HEK293 (cell line): ENCODE results near the gene TWIST2.

Source experiments
- CTCF ChIA-PET: fragments of 350-600 bp; formaldehyde crosslinking; extraction: SDS; loops from one replicate; lab custom pipeline; 2021; ENCODE audit warnings: antibody characterized with exemption; lab: Yijun Ruan, JAX
- POLR2A ChIA-PET: fragments of 300-600 bp; formaldehyde crosslinking; extraction: SDS; loops from one replicate; lab custom pipeline; 2020; ENCODE audit warnings: antibody characterized with exemption, inconsistent platforms; lab: Yijun Ruan, JAX
- H3K27ac ChIP-seq: fragments of 200-500 bp; sonication (Bioruptor generic); 2 replicates; pipeline ENCODE4 v1.5.1; 2014; ENCODE audit warnings: low read depth, low read length, control low read depth, inconsistent platforms; ENCODE audit errors: extremely low read depth
- H3K36me3 ChIP-seq, 2 experiments: fragments of 200-500 bp in 1 of 2; sonication (Bioruptor generic) in 1 of 2; 1 replicate in 1 of 2; 2 replicates in 1 of 2; pipeline ENCODE4 v1.5.1; 2014 to 2017; ENCODE audit warnings: inconsistent platforms in 2 of 2, low read length in 2 of 2; ENCODE audit not compliant: control insufficient read depth in 2 of 2, insufficient read depth in 1 of 2
- H3K4me1 ChIP-seq: fragments of 200-500 bp; sonication (Bioruptor generic); 2 replicates; pipeline ENCODE4 v1.5.1; 2014; ENCODE audit warnings: mild to moderate bottlenecking, low read length, inconsistent platforms; ENCODE audit not compliant: control insufficient read depth, insufficient read depth
- H3K4me3 ChIP-seq: 2 replicates; pipeline ENCODE4 v1.5.1; 2011; ENCODE audit warnings: low read depth, mild to moderate bottlenecking, control low read depth, low read length, moderate library complexity
- H3K9me3 ChIP-seq: fragments of 200-500 bp; sonication (Bioruptor generic); 2 replicates; pipeline ENCODE4 v1.5.1; 2014; ENCODE audit warnings: low read depth, low read length, inconsistent platforms; ENCODE audit not compliant: control insufficient read depth, insufficient read depth
- EGR2 ChIP-seq: fragments of 450-650 bp; formaldehyde crosslinking; IDR thresholded peaks from 2 replicates; pipeline ENCODE4 v1.5.1; 2016; ENCODE audit warnings: low read depth, missing biosample characterization, missing genetic modification characterization
- MYNN ChIP-seq: fragments of 450-650 bp; formaldehyde crosslinking; IDR thresholded peaks from 2 replicates; pipeline ENCODE4 v1.5.1; 2016; ENCODE audit warnings: missing biosample characterization, missing genetic modification characterization, borderline replicate concordance
- OVOL3 ChIP-seq: fragments of 450-650 bp; formaldehyde crosslinking; IDR thresholded peaks from 2 replicates; pipeline ENCODE4 v1.5.1; 2016; ENCODE audit warnings: missing biosample characterization, missing genetic modification characterization
- RBAK ChIP-seq: fragments of 450-650 bp; formaldehyde crosslinking; IDR thresholded peaks from 2 replicates; pipeline ENCODE4 v1.5.1; 2016; ENCODE audit warnings: missing biosample characterization, missing genetic modification characterization
- WT1 ChIP-seq: fragments of 450-650 bp; formaldehyde crosslinking; IDR thresholded peaks from 2 replicates; pipeline ENCODE4 v1.5.1; 2016; ENCODE audit warnings: missing biosample characterization, missing genetic modification characterization
- ZEB2 ChIP-seq: fragments of 450-650 bp; formaldehyde crosslinking; IDR thresholded peaks from 2 replicates; pipeline ENCODE4 v1.5.1; 2016; ENCODE audit warnings: missing biosample characterization, missing genetic modification characterization
- ZFHX2 ChIP-seq: fragments of 450-650 bp; formaldehyde crosslinking; conservative IDR thresholded peaks from 2 replicates; pipeline ENCODE4 v1.5.1; 2016; ENCODE audit warnings: missing biosample characterization, missing genetic modification characterization
- ZNF114 ChIP-seq: fragments of 450-650 bp; formaldehyde crosslinking; IDR thresholded peaks from 2 replicates; pipeline ENCODE4 v1.5.0; 2017; ENCODE audit warnings: missing biosample characterization, missing genetic modification characterization
- ZNF155 ChIP-seq: fragments of 450-650 bp; formaldehyde crosslinking; IDR thresholded peaks from 2 replicates; pipeline ENCODE4 v1.5.1; 2016; ENCODE audit warnings: missing biosample characterization, missing genetic modification characterization
- ZNF311 ChIP-seq: fragments of 450-650 bp; formaldehyde crosslinking; IDR thresholded peaks from 2 replicates; pipeline ENCODE4 v1.5.1; 2017; ENCODE audit warnings: missing biosample characterization, missing genetic modification characterization, borderline replicate concordance
- ZNF350 ChIP-seq: fragments of 450-650 bp; formaldehyde crosslinking; IDR thresholded peaks from 2 replicates; pipeline ENCODE4 v1.5.0; 2017; ENCODE audit warnings: missing biosample characterization, mild to moderate bottlenecking, missing genetic modification characterization
- ZNF366 ChIP-seq: fragments of 450-650 bp; formaldehyde crosslinking; conservative IDR thresholded peaks from 2 replicates; pipeline ENCODE4 v1.5.1; 2016; ENCODE audit warnings: missing biosample characterization, missing genetic modification characterization
- ZNF416 ChIP-seq: fragments of 450-650 bp; formaldehyde crosslinking; IDR thresholded peaks from 2 replicates; pipeline ENCODE4 v1.5.1; 2016; ENCODE audit warnings: missing biosample characterization, missing genetic modification characterization
- ZNF521 ChIP-seq: fragments of 450-650 bp; formaldehyde crosslinking; IDR thresholded peaks from 2 replicates; pipeline ENCODE4 v1.5.1; 2017; ENCODE audit warnings: missing biosample characterization, mild to moderate bottlenecking, missing genetic modification characterization
- ZNF560 ChIP-seq: fragments of 450-650 bp; formaldehyde crosslinking; IDR thresholded peaks from 2 replicates; pipeline ENCODE4 v1.5.1; 2017; ENCODE audit warnings: missing biosample characterization, missing genetic modification characterization, borderline replicate concordance
- ZNF654 ChIP-seq: fragments of 450-650 bp; formaldehyde crosslinking; IDR thresholded peaks from 2 replicates; pipeline ENCODE4 v1.5.1; 2016; ENCODE audit warnings: low read depth, missing biosample characterization, missing genetic modification characterization
- TF ChIP-seq, protein P1 (sequence below): fragments of 450-650 bp; formaldehyde crosslinking; optimal IDR thresholded peaks from 2 replicates; pipeline ENCODE3; 2016; ENCODE audit warnings: missing biosample characterization, mild to moderate bottlenecking, missing genetic modification characterization
- TF ChIP-seq, protein P2 (sequence below): fragments of 450-650 bp; formaldehyde crosslinking; IDR thresholded peaks from 2 replicates; pipeline ENCODE4 v1.5.1; 2017; ENCODE audit warnings: missing biosample characterization, missing genetic modification characterization

TWIST2 gene

DNA sequence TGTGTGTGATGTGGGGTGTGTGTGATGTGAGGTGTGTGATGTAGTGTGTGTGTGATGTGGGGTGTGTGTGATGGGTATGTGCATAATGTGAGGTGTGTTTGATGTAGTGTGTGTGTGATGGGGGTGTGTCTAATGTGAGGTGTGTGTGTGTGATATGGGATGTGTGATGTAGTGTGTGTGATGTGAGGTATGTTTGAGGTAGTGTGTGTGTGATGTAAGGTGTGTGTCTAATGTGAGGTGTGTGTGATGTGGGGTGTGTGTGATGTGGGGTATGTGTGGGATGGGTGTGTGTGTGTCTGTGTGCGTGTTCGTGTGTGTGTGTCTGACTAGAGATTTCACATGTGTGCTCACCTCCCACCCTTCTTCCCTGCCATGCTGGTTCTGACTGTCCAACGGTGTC is 56.3 kb downstream of the TWIST2 start (continued):
- TF ChIP-seq ZNF654 (tag by site-specific recombination) = no peak
- TF ChIP-seq ZNF155 (tag by site-specific recombination) = no peak
- TF ChIP-seq, protein P1, sequence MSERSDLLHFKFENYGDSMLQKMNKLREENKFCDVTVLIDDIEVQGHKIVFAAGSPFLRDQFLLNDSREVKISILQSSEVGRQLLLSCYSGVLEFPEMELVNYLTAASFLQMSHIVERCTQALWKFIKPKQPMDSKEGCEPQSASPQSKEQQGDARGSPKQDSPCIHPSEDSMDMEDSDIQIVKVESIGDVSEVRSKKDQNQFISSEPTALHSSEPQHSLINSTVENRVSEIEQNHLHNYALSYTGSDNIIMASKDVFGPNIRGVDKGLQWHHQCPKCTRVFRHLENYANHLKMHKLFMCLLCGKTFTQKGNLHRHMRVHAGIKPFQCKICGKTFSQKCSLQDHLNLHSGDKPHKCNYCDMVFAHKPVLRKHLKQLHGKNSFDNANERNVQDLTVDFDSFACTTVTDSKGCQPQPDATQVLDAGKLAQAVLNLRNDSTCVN = no peak

DNA sequence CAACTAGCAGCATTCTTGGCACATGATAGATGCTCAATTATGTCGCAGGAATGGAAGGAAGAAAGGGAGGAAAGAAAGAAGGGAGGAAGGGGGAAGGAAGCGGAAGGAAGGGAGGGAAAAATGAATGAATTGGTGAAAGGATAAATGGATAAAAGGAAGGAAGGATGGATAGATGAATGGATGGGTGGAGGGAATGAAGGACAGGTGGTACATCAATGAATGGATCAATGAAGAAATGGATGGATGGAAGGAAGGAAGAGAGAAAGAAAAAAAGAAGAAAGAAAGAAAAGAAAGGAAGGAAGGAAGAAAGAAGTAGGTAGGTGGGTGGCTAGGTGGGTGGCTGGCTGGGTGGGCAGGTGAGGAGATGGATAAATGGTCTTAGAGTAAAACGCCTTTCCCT is 56.8 kb downstream of the TWIST2 start:
- H3K36me3 ChIP-seq = no peaks in the 10 kb centered on the region; a peak in 1 of 3 replicates
- CTCF ChIA-PET = no interaction called here
- H3K4me1 ChIP-seq = no peaks in the 10 kb centered on the region
- TF ChIP-seq WT1 (tag by site-specific recombination) (no peak), ZNF114 (tag by site-specific recombination) (no peak), ZNF366 (tag by site-specific recombination) (peak; percentile 96)
- no peaks in the 10 kb centered on the region for H3K9me3 ChIP-seq
- no peak overlapping the region for H3K4me3 ChIP-seq
- POLR2A ChIA-PET = no interaction called here
- H3K27ac ChIP-seq = no peak overlapping the region

DNA sequence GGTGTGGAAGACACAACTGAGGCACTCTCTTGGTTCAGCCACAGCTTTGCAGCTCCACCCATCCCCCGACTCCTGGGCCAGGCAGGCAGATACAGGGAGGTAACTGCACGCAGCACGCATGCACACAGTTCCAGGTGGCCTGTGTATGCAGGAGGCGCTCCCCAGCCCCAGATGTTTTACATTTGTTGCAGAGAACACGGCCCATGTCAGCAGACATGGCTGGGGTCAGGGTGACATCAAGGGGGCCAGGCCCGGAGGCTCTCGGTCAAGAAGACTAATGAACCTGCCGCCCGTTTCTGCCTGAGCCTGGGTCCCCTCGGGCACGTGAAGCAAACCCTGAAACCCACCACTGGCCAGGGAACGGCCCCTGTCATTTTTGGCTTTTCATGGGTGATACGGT is 57.3 kb downstream of the TWIST2 start:
- Histone ChIP-seq H3K4me3 (no peak overlapping the region), H3K36me3 (no peaks in the 10 kb centered on the region; a peak in 1 of 3 replicates), H3K27ac (no peak overlapping the region), H3K9me3 (no peaks in the 10 kb centered on the region), H3K4me1 (no peaks in the 10 kb centered on the region)
- no peak for TF ChIP-seq ZNF416 (tag by site-specific recombination)
- TF ChIP-seq RBAK (tag by site-specific recombination) = no peak
- no peak for TF ChIP-seq ZNF311 (tag by site-specific recombination)
- POLR2A ChIA-PET = no interaction called here
- CTCF ChIA-PET = no interaction called here

DNA sequence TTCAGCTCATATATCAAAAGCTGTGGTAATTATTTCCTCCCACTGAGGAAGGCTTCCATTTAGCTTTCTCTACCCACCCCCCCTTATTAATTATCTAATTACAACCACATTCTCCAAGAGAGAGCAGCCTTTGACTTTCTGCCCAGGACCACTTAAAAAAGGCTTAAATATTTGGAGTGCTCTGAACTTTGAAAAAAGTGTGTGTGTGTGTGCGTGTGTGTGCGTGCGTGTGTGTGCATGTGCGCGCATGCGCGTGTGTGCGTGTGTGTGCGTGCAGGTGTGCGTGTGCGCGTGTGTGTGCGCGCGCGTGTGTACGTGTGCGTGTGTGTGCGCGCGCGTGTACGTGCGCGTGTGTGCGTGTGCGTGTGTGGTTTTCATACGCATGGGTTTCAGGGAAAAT is 57.8 kb downstream of the TWIST2 start:
- POLR2A ChIA-PET = no interaction called here
- H3K4me1 ChIP-seq = no peaks in the 10 kb centered on the region
- no peaks in the 10 kb centered on the region; a peak in 1 of 3 replicates for H3K36me3 ChIP-seq
- H3K4me3 ChIP-seq = no peak overlapping the region
- H3K27ac ChIP-seq = no peak overlapping the region
- TF ChIP-seq, protein P2, sequence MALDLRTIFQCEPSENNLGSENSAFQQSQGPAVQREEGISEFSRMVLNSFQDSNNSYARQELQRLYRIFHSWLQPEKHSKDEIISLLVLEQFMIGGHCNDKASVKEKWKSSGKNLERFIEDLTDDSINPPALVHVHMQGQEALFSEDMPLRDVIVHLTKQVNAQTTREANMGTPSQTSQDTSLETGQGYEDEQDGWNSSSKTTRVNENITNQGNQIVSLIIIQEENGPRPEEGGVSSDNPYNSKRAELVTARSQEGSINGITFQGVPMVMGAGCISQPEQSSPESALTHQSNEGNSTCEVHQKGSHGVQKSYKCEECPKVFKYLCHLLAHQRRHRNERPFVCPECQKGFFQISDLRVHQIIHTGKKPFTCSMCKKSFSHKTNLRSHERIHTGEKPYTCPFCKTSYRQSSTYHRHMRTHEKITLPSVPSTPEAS (tag by site-specific recombination) = peak; percentile 34; the same call in 1 of the 2 replicates
- no peak for TF ChIP-seq ZEB2 (tag by site-specific recombination)
- CTCF ChIA-PET = no interaction called here
- H3K9me3 ChIP-seq = no peaks in the 10 kb centered on the region

DNA sequence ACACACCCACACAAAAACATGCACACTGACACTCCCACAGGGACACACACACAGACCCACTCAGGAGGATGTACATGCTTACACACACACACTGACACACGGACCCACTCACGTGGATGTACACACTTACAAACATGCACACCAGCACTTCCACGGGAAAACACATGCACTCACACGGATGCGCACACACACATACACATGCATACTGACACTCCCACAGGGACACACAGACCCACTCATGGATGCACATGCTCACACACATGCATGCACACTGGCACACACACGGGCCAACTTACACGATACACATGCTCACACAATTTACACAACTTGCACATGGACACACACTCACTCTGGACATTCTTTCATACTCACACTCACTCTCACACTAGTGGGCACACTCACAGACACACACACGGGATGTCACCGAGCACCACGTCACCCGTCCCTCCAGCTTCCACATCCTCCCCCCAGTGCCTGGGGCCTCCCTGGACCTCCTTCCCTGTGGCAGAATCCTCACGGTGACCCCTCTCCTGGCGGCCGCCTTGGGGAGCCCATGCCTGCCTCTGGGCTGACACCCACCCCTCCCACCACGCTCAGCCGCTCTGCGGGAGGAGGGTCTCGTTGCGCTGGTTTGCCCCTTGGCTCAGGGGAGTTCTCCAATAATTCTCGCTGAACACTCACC is 58.5 kb downstream of the TWIST2 start:
- POLR2A ChIA-PET = no interaction called here

More for the DNA sequence above, 58.5 kb downstream of the TWIST2 start:
- CTCF ChIA-PET = no interaction called here
- H3K27ac ChIP-seq = no peak overlapping the region
- no peaks in the 10 kb centered on the region for H3K9me3 ChIP-seq
- no peak overlapping the region for H3K4me3 ChIP-seq
- H3K4me1 ChIP-seq = no peaks in the 10 kb centered on the region
- TF ChIP-seq ZNF521 (tag by site-specific recombination) = no peak
- no peak for TF ChIP-seq ZNF560 (tag by site-specific recombination)
- peak; percentile 70 for TF ChIP-seq ZFHX2 (tag by site-specific recombination)
- TF ChIP-seq ZNF350 (tag by site-specific recombination) = no peak
- TF ChIP-seq OVOL3 (tag by site-specific recombination) = no peak
- TF ChIP-seq EGR2 (tag by site-specific recombination) = 0 out of 2 replicates have a peak, but pooled peaks have one; percentile 42
- TF ChIP-seq MYNN (tag by site-specific recombination) = no peak
- H3K36me3 ChIP-seq = no peaks in the 10 kb centered on the region; a peak in 1 of 3 replicates
